ENCODE measurements around the gene FAM20A. TPM values are rescaled to one million over a fixed set of nuclear protein-coding genes. Genes with fewer than 3 reads are reported as not detected.

The FAM20A gene
- total and polyA plus RNA-seq, 2 of the 8 experiments (the other 6 are each of a cell fraction or from before 2014, with no cell fraction given) = 3.6 to 11.9 TPM

GRCh38 chr17:68595496-68595895 is 5.7 kb downstream of the FAM20A start:
- Histone ChIP-seq H3K56ac (replicated peaks; ENCODE audit: insufficient read length, low read depth, low read length) (no peak overlapping the region), H4K5ac (ENCODE audit: insufficient read length, low read depth, low read length) (no peak overlapping the region), H4K8ac (ENCODE audit: extremely low read depth, insufficient read depth, low read length) (no peak overlapping the region), H2BK15ac (ENCODE audit: low read length) (no peak overlapping the region), H4K20me1 (replicated peaks in 1 of 2; ENCODE audit: control insufficient read depth in 1 of 2, insufficient read depth in 2 of 2, low read length in 2 of 2) (no peaks in the 10 kb centered on the region), H3K4me2 (ENCODE audit: insufficient read depth in 1 of 2, low read depth in 2 of 2, low read length in 2 of 2) (no peak overlapping the region), H3K18ac (ENCODE audit: extremely low read depth, low read length) (no peak overlapping the region; the same call in 1 of the 2 replicates), H3K14ac (ENCODE audit: insufficient read length) (no peak overlapping the region), H3K4ac (replicated peaks; ENCODE audit: insufficient read length, low read depth, low read length) (no peak overlapping the region), H2BK12ac (ENCODE audit: low read depth, low read length) (no peak overlapping the region), H3K36me3 (ENCODE audit: control insufficient read depth in 2 of 4, insufficient read depth in 4 of 4, low read length in 3 of 4) (peaks cover 0 to 21% (median 0%) of the 10 kb centered on the region in 4 experiments; a peak in 2 of 8 replicates), H3K79me1 (ENCODE audit: low read depth, low read length) (no peaks in the 10 kb centered on the region), H2BK120ac (replicated peaks; ENCODE audit: low read depth, low read length) (no peak overlapping the region), H3K23me2 (ENCODE audit: low read depth, low read length) (peaks cover 5% of the 10 kb centered on the region), H3K9ac (replicated peaks in 1 of 4; ENCODE audit: extremely low read depth in 1 of 4, low read depth in 3 of 4, low read length in 3 of 4) (no peak overlapping the region), H2AFZ (ENCODE audit: low read length) (no peak overlapping the region), H4K91ac (replicated peaks; ENCODE audit: insufficient read length, low read length) (no peak overlapping the region), H3K23ac (ENCODE audit: insufficient read length) (no peak overlapping the region), H3K4me1 (replicated peaks in 1 of 4; ENCODE audit: control insufficient read depth in 3 of 4, insufficient read depth in 4 of 4, low read length in 3 of 4) (peaks cover 0 to 13% (median 5%) of the 10 kb centered on the region in 4 experiments; a peak in 4 of 7 replicates), H3K4me3 (ENCODE audit: extremely low read depth in 1 of 4, insufficient read depth in 2 of 4, low read depth in 3 of 4, low read length in 4 of 4) (no peak overlapping the region), H2BK20ac (ENCODE audit: low read length) (no peak overlapping the region), H3K27ac (ENCODE audit: low read depth, low read length) (no peak overlapping the region), H3K9me3 (ENCODE audit: insufficient read depth in 2 of 2, low read depth in 1 of 2, low read length in 1 of 2) (no peaks in the 10 kb centered on the region), H3K27me3 (replicated peaks in 1 of 4; ENCODE audit: control insufficient read depth in 3 of 4, extremely low read depth in 1 of 4, insufficient read depth in 3 of 4, low read length in 3 of 4) (peaks cover 0 to 8% (median 6%) of the 10 kb centered on the region in 4 experiments; a peak in 5 of 7 replicates), H2BK5ac (ENCODE audit: low read depth, low read length) (no peak overlapping the region), H3K79me2 (ENCODE audit: control insufficient read depth in 1 of 2, insufficient read depth in 2 of 2, low read length in 2 of 2) (peaks cover 0 to 5% of the 10 kb centered on the region in 2 experiments; a peak in 2 of 4 replicates), H2AK5ac (ENCODE audit: low read depth, low read length) (no peak overlapping the region)
- DNase-seq (ENCODE audit: low read depth in 1 of 2, low spot score in 2 of 2) (no peak), FAIRE-seq (no peak)
- TF ChIP-seq RBBP5 (IDR thresholded peaks at IDR 0.05; ENCODE audit: borderline replicate concordance, low read depth, low read length) (no peak), POLR2AphosphoS5 (IDR thresholded peaks at IDR 0.05; ENCODE audit: low read depth, low read length) (no peak), YY1 (IDR thresholded peaks at IDR 0.05; ENCODE audit: low read depth, low read length) (no peak), SRF (IDR thresholded peaks at IDR 0.05; ENCODE audit: low read depth, low read length) (no peak), HDAC2 (IDR thresholded peaks at IDR 0.05; ENCODE audit: borderline replicate concordance in 1 of 2, low read depth in 2 of 2, low read length in 2 of 2) (no peak), NANOG (IDR thresholded peaks at IDR 0.05; ENCODE audit: insufficient read depth, low read depth, low read length, poor library complexity, severe bottlenecking) (no peak), TCF12 (IDR thresholded peaks at IDR 0.05; ENCODE audit: low read depth, low read length) (no peak), SIRT6 (IDR thresholded peaks at IDR 0.05; ENCODE audit: low read length) (no peak), SIX5 (IDR thresholded peaks at IDR 0.05; ENCODE audit: low read depth, low read length) (no peak)
- ChIA-PET POLR2A (ENCODE audit: partially characterized antibody) (interaction anchor here (1.5 kb wide), 1 partner anchor 10 kb away, joined by 4 read pairs; no protein-coding TSS in a partner anchor), CTCF (ENCODE audit: partially characterized antibody) (interaction anchor here (0.5 to 1.8 kb wide), 7 partner anchors 12 to 595 kb away, joined by 3 to 5 read pairs (median 3); no protein-coding TSS in a partner anchor)
- 89% methylated on average over 5 of the region's 5 CpGs; no CpG with 5 or more reads in 1 of the 2 experiments for WGBS, 2 experiments (ENCODE audit: extremely low coverage in 1 of 2, insufficient coverage in 1 of 2, insufficient read length in 1 of 2, insufficient replicate concordance in 2 of 2, low coverage in 1 of 2, low lambda C conversion rate in 2 of 2, missing lambda C conversion rate in 1 of 2)
